H9 (cell line): ENCODE measurements around the gene LYZL4. TPM values are rescaled to one million over a fixed set of nuclear protein-coding genes. Genes with fewer than 3 reads are reported as not detected.

Experiments
- DNase-seq: peaks from one replicate; pipeline ENCODE4 v3.0.0-alpha.2; 2017
- H2AFZ ChIP-seq: one replicate; pipeline ENCODE4 v1.6.1; 2013; ENCODE audit warnings: mild to moderate bottlenecking, low read length, control low read depth, moderate library complexity
- H2AK5ac ChIP-seq: 2 replicates; pipeline ENCODE4 v1.6.1; 2013; ENCODE audit warnings: low read length, control low read depth, mixed read lengths; ENCODE audit not compliant: insufficient read length
- H2BK120ac ChIP-seq: one replicate; pipeline ENCODE4 v1.6.1; 2013; ENCODE audit warnings: low read depth, mild to moderate bottlenecking, low read length, control low read depth, inconsistent platforms; ENCODE audit not compliant: poor library complexity, severe bottlenecking
- H2BK12ac ChIP-seq: 2 replicates; pipeline ENCODE4 v1.6.1; 2013; ENCODE audit warnings: low read length, control low read depth, mixed read lengths, low read depth; ENCODE audit not compliant: insufficient read length
- H2BK15ac ChIP-seq: 2 replicates; pipeline ENCODE4 v1.6.1; 2013; ENCODE audit warnings: low read depth, low read length, control low read depth
- H2BK20ac ChIP-seq: one replicate; pipeline ENCODE4 v1.6.1; 2013; ENCODE audit warnings: low read depth, mild to moderate bottlenecking, low read length, control low read depth, inconsistent platforms; ENCODE audit not compliant: poor library complexity, severe bottlenecking
- H2BK5ac ChIP-seq: 2 replicates; pipeline ENCODE4 v1.6.1; 2013; ENCODE audit warnings: low read length, control low read depth, mixed read lengths; ENCODE audit not compliant: insufficient read length
- H3K14ac ChIP-seq: 2 replicates; pipeline ENCODE4 v1.6.1; 2013; ENCODE audit warnings: low read length, control low read depth; ENCODE audit not compliant: insufficient read depth
- H3K18ac ChIP-seq: 2 replicates; pipeline ENCODE4 v1.6.1; 2013; ENCODE audit warnings: low read depth, mild to moderate bottlenecking, mixed read lengths, low read length, control low read depth; ENCODE audit not compliant: insufficient read length
- H3K23ac ChIP-seq: 2 replicates; pipeline ENCODE4 v1.6.1; 2013; ENCODE audit warnings: low read length, control low read depth, mixed read lengths, low read depth; ENCODE audit not compliant: insufficient read length
- H3K23me2 ChIP-seq: 2 replicates; pipeline ENCODE4 v1.6.1; 2013; ENCODE audit warnings: low read depth, mild to moderate bottlenecking, mixed read lengths, low read length, control low read depth; ENCODE audit not compliant: insufficient read length, poor library complexity, severe bottlenecking
- H3K27ac ChIP-seq: 2 replicates; pipeline ENCODE4 v1.5.1; 2013; ENCODE audit warnings: low read length, control low read depth, mixed read lengths, low read depth; ENCODE audit not compliant: insufficient read length
- H3K27me3 ChIP-seq: 2 replicates; pipeline ENCODE4 v1.6.1; 2013; ENCODE audit warnings: low read length, control low read depth, inconsistent platforms; ENCODE audit not compliant: insufficient read depth
- H3K4ac ChIP-seq: 2 replicates; pipeline ENCODE4 v1.6.1; 2013; ENCODE audit warnings: low read depth, mild to moderate bottlenecking, control low read depth, inconsistent platforms, low read length, moderate library complexity
- H3K4me1 ChIP-seq: 2 replicates; pipeline ENCODE4 v1.6.1; 2013; ENCODE audit warnings: low read length, control low read depth, inconsistent platforms; ENCODE audit not compliant: insufficient read depth
- H3K4me2 ChIP-seq: 2 replicates; pipeline ENCODE4 v1.6.1; 2013; ENCODE audit warnings: low read length, control low read depth, mixed read lengths; ENCODE audit not compliant: insufficient read length, insufficient read depth
- H3K56ac ChIP-seq: 2 replicates; pipeline ENCODE4 v1.6.1; 2013; ENCODE audit warnings: low read depth, mild to moderate bottlenecking, mixed read lengths, low read length, control low read depth; ENCODE audit not compliant: insufficient read length
- H3K79me1 ChIP-seq: 2 replicates; pipeline ENCODE4 v1.6.1; 2013; ENCODE audit warnings: low read depth, mild to moderate bottlenecking, moderate library complexity, low read length, control low read depth, inconsistent platforms; ENCODE audit not compliant: insufficient read depth, poor library complexity, severe bottlenecking
- H3K79me2 ChIP-seq: 2 replicates; pipeline ENCODE4 v1.6.1; 2013; ENCODE audit warnings: low read length, control low read depth, inconsistent platforms; ENCODE audit not compliant: insufficient read depth
- H3K9ac ChIP-seq: 2 replicates; pipeline ENCODE4 v1.6.1; 2013; ENCODE audit warnings: low read length, control low read depth, mixed read lengths; ENCODE audit not compliant: insufficient read length; ENCODE audit errors: extremely low read depth
- H3K9me3 ChIP-seq: one replicate; pipeline ENCODE4 v1.6.1; 2013; ENCODE audit warnings: low read depth, low read length, inconsistent platforms; ENCODE audit not compliant: control insufficient read depth
- H3T11ph ChIP-seq: one replicate; pipeline ENCODE4 v1.6.1; 2013; ENCODE audit warnings: mild to moderate bottlenecking, low read length, control low read depth, inconsistent platforms
- H4K20me1 ChIP-seq: one replicate; pipeline ENCODE4 v1.6.1; 2013; ENCODE audit not compliant: control insufficient read depth, insufficient read length, insufficient read depth
- H4K5ac ChIP-seq: 2 replicates; pipeline ENCODE4 v1.6.1; 2013; ENCODE audit warnings: low read depth, mild to moderate bottlenecking, mixed read lengths, low read length, control low read depth; ENCODE audit not compliant: insufficient read length
- H4K8ac ChIP-seq: replicated peaks from 2 replicates; pipeline ENCODE4 v1.6.1; 2013; ENCODE audit warnings: low read length, control low read depth, mixed read lengths, low read depth; ENCODE audit not compliant: insufficient read length
- H4K91ac ChIP-seq: 2 replicates; pipeline ENCODE4 v1.6.1; 2013; ENCODE audit warnings: low read depth, mild to moderate bottlenecking, moderate library complexity, mixed read lengths, low read length, control low read depth; ENCODE audit not compliant: insufficient read length
- H3K27ac Mint-ChIP-seq, 3 experiments: 2 replicates in 2 of 3; 3 replicates in 1 of 3; pipeline ENCODE4 v1.8.0; 2020 to 2021; ENCODE audit warnings: mixed read lengths in 3 of 3, mild to moderate bottlenecking in 1 of 3, moderate library complexity in 1 of 3
- H3K27me3 Mint-ChIP-seq: 2 replicates; pipeline ENCODE4 v1.8.0; 2021; ENCODE audit warnings: low read depth, mild to moderate bottlenecking, moderate library complexity, mixed read lengths
- H3K36me3 Mint-ChIP-seq, 3 experiments: 2 replicates in 2 of 3; 3 replicates in 1 of 3; pipeline ENCODE4 v1.8.0; 2020 to 2021; ENCODE audit warnings: low read depth in 3 of 3, mixed read lengths in 3 of 3; ENCODE audit not compliant: insufficient read depth in 1 of 3
- H3K4me1 Mint-ChIP-seq, 2 experiments: 2 replicates each; pipeline ENCODE4 v1.8.0; 2020; ENCODE audit warnings: mixed read lengths in 2 of 2
- H3K4me3 Mint-ChIP-seq, 2 experiments: 2 replicates in 1 of 2; 3 replicates in 1 of 2; pipeline ENCODE4 v1.8.0; 2020 to 2021; ENCODE audit warnings: mild to moderate bottlenecking in 2 of 2, mixed read lengths in 2 of 2, moderate library complexity in 1 of 2
- H3K9me3 Mint-ChIP-seq, 2 experiments: 2 replicates in 1 of 2; 3 replicates in 1 of 2; pipeline ENCODE4 v1.8.0; 2020; ENCODE audit warnings: mild to moderate bottlenecking in 2 of 2, mixed read lengths in 2 of 2, moderate library complexity in 1 of 2
- total RNA-seq: library from RNA; stranded (reverse); gene quantifications from 2 replicates; pipeline ENCODE4 v1.2.1, GENCODE V29; 2021
- TF ChIP-seq, protein P1 (sequence below): fragments of 200-600 bp; sonication (generic); conservative IDR thresholded peaks from 3 replicates; pipeline ENCODE4 v1.8.0; 2021; ENCODE audit warnings: antibody characterized with exemption, mild to moderate bottlenecking

LYZL4 gene
- total RNA-seq, 1 experiment from 2014 or later = not detected

DNA sequence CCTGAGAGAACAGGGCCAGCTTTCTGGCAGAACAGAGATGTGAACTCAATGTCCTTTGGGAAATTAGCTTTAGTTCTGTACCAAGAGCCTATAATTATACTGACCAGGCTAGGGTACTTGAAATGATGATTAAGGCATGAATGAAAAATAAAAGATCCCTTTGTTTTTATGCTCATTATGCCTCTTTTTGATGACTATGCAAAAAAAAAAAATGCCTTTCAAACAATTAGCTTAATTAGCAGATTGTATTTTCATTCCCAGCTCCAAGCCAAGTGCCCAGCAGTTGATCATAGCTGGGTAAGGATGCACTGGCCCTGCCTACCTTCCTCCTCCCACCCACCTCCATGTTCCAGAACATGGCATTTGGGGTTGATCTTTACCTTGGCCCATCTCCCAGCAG, 56.8 kb downstream of the LYZL4 start:
- Histone ChIP-seq H4K8ac (no peak overlapping the region), H3K79me1 (no peaks in the 10 kb centered on the region), H3K4me2 (no peak overlapping the region), H3K18ac (no peak overlapping the region), H3K9me3 (no peaks in the 10 kb centered on the region), H2BK12ac (no peak overlapping the region), H3K23me2 (no peaks in the 10 kb centered on the region), H3K79me2 (no peaks in the 10 kb centered on the region), H4K20me1 (no peaks in the 10 kb centered on the region), H3K4me1 (no peaks in the 10 kb centered on the region), H3K9ac (no peak overlapping the region), H2BK20ac (no peak overlapping the region), H4K5ac (no peak overlapping the region), H3T11ph (no peak overlapping the region), H4K91ac (no peak overlapping the region), H3K14ac (no peak overlapping the region), H2AK5ac (no peak overlapping the region), H3K23ac (no peak overlapping the region), H3K4ac (no peak overlapping the region), H3K27ac (no peak overlapping the region), H3K56ac (no peak overlapping the region), H2BK120ac (no peak overlapping the region), H2BK5ac (no peak overlapping the region), H2BK15ac (no peak overlapping the region), H2AFZ (no peak overlapping the region), H3K27me3 (no peaks in the 10 kb centered on the region)
- Mint-ChIP-seq H3K27me3 (peaks cover 8% of the 10 kb centered on the region), H3K27ac (no peak overlapping the region), H3K9me3 (peaks cover 3 to 5% of the 10 kb centered on the region in 2 experiments; a peak in 3 of 5 replicates), H3K36me3 (no peaks in the 10 kb centered on the region; a peak in 1 of 7 replicates), H3K4me3 (no peak overlapping the region), H3K4me1 (peaks cover 4 to 5% of the 10 kb centered on the region in 2 experiments)
- TF ChIP-seq, protein P1, sequence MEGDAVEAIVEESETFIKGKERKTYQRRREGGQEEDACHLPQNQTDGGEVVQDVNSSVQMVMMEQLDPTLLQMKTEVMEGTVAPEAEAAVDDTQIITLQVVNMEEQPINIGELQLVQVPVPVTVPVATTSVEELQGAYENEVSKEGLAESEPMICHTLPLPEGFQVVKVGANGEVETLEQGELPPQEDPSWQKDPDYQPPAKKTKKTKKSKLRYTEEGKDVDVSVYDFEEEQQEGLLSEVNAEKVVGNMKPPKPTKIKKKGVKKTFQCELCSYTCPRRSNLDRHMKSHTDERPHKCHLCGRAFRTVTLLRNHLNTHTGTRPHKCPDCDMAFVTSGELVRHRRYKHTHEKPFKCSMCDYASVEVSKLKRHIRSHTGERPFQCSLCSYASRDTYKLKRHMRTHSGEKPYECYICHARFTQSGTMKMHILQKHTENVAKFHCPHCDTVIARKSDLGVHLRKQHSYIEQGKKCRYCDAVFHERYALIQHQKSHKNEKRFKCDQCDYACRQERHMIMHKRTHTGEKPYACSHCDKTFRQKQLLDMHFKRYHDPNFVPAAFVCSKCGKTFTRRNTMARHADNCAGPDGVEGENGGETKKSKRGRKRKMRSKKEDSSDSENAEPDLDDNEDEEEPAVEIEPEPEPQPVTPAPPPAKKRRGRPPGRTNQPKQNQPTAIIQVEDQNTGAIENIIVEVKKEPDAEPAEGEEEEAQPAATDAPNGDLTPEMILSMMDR = no peak
- DNase-seq = no peak
